HG02678 (cell line): Measurements from ENCODE around the gene DONSON.

Experiments used
- ATAC-seq: cut with Tn5 transposase; IDR thresholded peaks from one replicate; pipeline ENCODE4 v1.9.1; 2021; ENCODE audit warnings: mild to moderate bottlenecking, moderate library complexity; ENCODE audit not compliant: unreplicated experiment

DONSON gene

GRCh38 chr21:33566514-33566913 is 22.0 kb downstream of the DONSON start:
- ATAC-seq = no peak

GRCh38 chr21:33562389-33562788 is 26.1 kb downstream of the DONSON start:
- no peak for ATAC-seq

GRCh38 chr21:33561373-33561772 is 27.1 kb downstream of the DONSON start:
- no peak for ATAC-seq

GRCh38 chr21:33560965-33561364 is 27.5 kb downstream of the DONSON start:
- ATAC-seq = no peak

GRCh38 chr21:33559813-33560212 is 28.7 kb downstream of the DONSON start:
- no peak for ATAC-seq

GRCh38 chr21:33558777-33559421 is 29.6 kb downstream of the DONSON start:
- ATAC-seq = no peak

- ATAC-seq = no peak
Measured at GRCh38 chr21:33557447-33557846, 31.0 kb downstream of the DONSON start.

GRCh38 chr21:33554982-33555344 is 33.5 kb downstream of the DONSON start:
- ATAC-seq = no peak

GRCh38 chr21:33554236-33554981 is 34.1 kb downstream of the DONSON start:
- no peak for ATAC-seq

- ATAC-seq = no peak
Measured at GRCh38 chr21:33552999-33553598, 35.4 kb downstream of the DONSON start.

GRCh38 chr21:33552093-33552998 is 36.1 kb downstream of the DONSON start:
- no peak for ATAC-seq

- no peak for ATAC-seq
Measured at GRCh38 chr21:33551664-33552063, 36.8 kb downstream of the DONSON start.

- no peak for ATAC-seq
Measured at GRCh38 chr21:33550772-33551660, 37.5 kb downstream of the DONSON start.

- ATAC-seq = no peak
Measured at GRCh38 chr21:33549848-33550771, 38.4 kb downstream of the DONSON start.

- ATAC-seq = no peak
Measured at GRCh38 chr21:33546086-33546485, 42.4 kb downstream of the DONSON start.

GRCh38 chr21:33544451-33545195 is 43.9 kb downstream of the DONSON start:
- ATAC-seq = no peak

- peak; percentile 13 for ATAC-seq
Measured at GRCh38 chr21:33543505-33544129, 44.9 kb downstream of the DONSON start.
